Esophagus squamous epithelium (tissue), 4 donors: Measurements from ENCODE around the gene CD8A.

Source experiments
- POLR2A ChIP-seq, 4 donors: fragments of 450-650 bp; IDR thresholded peaks; one replicate each; pipeline ENCODE4 v1.6.1; 2017; ENCODE audit warnings: antibody characterized with exemption in 4 of 4, mild to moderate bottlenecking in 4 of 4, moderate library complexity in 3 of 4
- TF ChIP-seq, protein P1 (sequence below), 6 experiments: fragments of 450-650 bp in 4 of 6; fragments of 200-600 bp in 2 of 6; sonication (generic) in 2 of 6; IDR thresholded peaks; one replicate each; pipeline ENCODE4 v1.5.1; 2016 to 2019; ENCODE audit warnings: antibody characterized with exemption in 6 of 6, mild to moderate bottlenecking in 4 of 6, moderate library complexity in 4 of 6

DNA sequence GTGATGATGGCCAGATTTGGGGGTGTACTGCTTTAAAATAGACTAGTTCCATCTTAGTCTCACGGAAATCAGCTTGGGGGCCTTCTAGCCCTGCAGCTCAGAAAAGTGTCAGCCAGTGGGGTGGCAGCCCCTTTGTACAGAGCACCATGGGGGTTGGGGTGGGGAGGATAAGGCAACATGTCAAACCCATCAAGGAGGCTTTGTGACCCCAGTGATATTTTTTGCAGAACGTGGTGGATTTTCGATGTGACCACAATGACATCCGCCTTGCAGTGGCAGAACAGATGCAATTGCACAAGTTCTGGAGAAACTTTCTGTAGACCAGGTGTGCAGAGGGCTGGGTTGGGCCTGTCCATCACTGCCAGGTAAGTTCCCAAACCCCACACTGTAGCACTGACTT, 3.0 kb upstream of the CD8A start:
- TF ChIP-seq, protein P1, sequence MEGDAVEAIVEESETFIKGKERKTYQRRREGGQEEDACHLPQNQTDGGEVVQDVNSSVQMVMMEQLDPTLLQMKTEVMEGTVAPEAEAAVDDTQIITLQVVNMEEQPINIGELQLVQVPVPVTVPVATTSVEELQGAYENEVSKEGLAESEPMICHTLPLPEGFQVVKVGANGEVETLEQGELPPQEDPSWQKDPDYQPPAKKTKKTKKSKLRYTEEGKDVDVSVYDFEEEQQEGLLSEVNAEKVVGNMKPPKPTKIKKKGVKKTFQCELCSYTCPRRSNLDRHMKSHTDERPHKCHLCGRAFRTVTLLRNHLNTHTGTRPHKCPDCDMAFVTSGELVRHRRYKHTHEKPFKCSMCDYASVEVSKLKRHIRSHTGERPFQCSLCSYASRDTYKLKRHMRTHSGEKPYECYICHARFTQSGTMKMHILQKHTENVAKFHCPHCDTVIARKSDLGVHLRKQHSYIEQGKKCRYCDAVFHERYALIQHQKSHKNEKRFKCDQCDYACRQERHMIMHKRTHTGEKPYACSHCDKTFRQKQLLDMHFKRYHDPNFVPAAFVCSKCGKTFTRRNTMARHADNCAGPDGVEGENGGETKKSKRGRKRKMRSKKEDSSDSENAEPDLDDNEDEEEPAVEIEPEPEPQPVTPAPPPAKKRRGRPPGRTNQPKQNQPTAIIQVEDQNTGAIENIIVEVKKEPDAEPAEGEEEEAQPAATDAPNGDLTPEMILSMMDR (IDR thresholded peaks at IDR 0.05) = no peak
- no peak for TF ChIP-seq POLR2A (IDR thresholded peaks at IDR 0.05)
